Measurements from ENCODE around the gene PRKAG3.

PRKAG3 gene

DNA sequence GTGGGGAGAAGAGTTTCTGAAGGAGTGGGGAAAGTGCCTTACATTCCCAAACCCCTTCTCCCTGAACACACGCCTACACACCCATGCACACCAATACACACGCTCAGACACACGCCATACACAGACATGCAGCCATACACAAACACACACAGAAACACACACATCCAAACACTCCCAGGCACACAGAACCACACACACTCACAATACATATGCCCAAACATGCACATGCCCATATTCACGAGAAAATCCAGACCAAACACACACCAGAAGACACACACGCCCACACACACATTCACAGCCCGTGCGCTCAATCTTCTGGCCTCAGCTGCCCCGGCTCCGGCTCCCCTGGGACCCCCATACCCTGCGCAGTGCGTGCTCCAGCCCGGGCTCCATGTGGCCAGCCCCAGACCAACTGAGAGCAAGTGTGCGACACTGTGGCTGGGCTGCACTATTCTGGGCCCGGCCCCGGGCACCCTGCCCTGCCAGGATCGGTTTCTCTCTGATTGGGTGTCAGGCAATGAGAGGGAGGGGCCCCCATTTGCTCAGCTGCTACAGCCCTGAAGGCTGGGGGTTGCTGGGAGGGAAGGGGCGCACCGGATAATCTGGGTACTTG, at the start of gene PRKAG3:
PRKAG3 (minus strand) TSS at position 426 of the 613 bp plus-strand sequence.
- no peak for DNase-seq (ENCODE audit: insufficient read length, low spot score)
- no peak for FAIRE-seq

DNA sequence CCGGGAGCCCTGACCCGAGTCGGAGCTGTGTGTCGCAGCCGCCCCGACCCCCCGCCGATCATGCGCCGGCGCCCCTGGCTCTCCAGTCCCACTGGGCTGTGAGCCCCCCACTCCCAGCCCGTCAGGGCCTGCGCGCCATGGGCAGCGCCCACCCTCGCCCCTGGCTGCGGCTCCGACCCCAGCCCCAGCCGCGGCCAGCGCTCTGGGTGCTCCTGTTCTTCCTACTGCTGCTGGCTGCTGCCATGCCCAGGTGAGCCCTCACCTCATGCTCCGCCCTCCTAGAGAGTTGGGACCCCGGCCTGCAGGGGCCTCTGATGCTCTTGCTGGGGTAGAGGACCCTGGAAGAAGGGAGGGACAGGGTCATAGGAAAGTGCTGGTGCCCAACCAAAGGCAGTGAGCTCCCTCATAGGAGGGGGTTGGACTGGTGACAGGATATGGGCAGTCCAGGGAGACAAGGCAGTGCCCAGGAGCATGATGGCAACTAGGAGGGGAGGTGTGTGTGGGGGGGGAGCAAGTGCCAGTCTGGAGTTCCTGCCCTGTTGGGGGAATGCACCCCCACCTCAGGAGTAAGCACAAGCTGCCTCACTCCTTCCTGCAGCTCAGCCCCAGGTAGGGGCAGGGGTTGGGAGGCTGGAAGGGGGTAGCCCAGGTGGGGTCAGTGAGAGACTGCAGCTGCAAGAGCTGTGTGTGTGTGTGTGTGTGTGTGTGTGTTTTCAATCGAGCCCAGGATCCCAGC, 49.4 kb upstream of the PRKAG3 start:
- peak; percentile 42 for FAIRE-seq

DNA sequence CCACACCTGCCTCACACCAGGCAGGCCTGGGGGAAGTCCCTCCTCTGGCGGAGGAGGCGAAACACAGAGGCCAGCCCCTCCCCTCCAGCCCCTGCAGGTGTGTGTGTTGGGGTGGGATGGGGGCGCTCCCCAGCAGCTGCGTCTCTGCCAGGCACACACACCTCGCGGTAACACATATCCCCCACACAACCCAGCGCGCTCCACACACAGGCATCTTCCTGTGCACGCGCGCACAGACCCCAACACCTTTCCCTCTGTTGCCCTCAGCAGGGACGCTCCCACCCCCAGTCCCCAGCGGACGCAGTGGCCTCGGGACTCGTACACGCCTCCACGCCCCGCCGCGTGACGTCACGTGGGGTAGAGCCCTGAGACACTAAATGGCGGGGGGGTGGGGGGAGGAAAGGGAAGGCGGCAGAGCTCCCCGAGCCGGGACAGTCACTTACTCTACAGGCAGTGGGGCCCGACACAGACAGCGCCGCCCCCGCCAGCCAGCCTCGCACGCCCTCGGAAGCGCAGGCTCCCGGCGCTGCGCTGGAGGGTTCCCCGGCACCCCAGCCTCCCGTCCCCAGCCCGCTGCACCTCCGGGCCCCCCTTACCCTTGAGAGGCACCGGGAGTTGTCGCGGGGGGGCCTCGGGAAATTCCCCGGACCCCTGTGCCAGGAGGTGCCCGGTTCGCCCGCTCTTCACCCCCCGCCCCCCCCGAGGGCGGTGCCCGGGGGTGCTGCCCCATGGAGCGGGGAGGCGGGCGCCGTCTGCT, 48.7 kb upstream of the PRKAG3 start, which contains the start of gene WNT10A:
WNT10A (plus strand) TSS at position 751 of the 757 bp plus-strand sequence. CDS start 144 bp downstream, outside the sequence.
- DNase-seq (ENCODE audit: insufficient read length, low spot score) (peak; percentile 74), FAIRE-seq (peak; percentile 92)

More for the DNA sequence above, 49.4 kb upstream of the PRKAG3 start:
- no peak for DNase-seq (ENCODE audit: insufficient read length, low spot score)

DNA sequence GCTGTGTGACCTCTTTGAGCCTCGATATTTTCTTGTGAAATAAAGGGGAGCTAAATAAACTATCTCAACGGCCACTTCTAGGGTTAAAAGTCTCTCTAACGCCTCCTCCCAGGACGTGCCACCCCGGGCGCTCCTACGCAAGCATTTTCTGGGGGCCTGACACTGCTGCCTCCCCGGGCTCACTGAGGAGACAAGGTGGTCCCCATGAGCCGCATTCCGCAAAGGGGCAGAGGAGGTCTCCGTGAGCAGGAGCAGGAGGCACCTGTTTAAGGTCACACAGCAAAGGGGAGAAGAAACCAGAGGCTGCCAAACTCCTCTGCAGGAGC, 48.1 kb upstream of the PRKAG3 start:
- no peak for DNase-seq (ENCODE audit: insufficient read length, low spot score)
- FAIRE-seq, result no peak

DNA sequence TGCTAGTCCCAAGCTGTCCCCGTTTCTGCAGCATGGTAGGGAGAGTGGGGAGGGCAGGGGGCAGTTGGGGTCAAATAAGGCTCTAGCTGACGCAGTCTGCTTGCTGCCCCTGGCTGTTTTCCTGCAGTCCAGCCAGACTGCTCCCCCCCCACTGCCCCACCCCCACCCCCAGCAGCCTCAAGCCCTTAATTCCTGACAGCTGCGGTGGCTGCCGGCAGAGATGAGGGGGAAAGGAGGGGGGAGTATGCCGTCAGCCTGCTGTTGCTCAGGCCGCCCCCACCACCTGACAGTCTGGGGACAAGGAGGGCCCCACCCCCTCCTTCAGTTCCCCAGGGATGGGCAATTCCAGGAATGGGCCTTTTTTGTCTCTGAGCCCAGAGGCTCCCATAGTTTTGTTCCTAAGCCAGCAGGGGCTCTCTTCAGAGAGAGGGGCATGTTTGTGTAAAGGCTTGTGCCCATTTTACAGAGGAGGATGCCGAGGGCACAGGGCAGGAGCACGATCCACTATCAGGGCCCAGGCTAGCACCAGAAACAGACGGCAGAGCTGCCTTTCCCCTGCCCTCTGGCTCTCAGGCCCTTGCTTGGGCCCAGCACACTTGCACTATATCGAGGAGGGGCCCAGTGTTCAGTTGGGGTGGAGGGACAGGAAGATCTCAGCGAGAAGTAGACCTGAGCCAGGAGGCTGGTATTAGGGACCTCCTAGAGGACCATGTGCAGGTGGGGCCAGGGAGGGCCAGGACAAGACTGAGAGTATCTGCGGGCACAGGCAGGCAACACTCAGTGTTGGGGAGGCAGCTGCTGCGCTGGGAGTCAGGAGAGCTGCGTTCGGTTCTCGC, 47.5 kb upstream of the PRKAG3 start:
- DNase-seq (ENCODE audit: insufficient read length, low spot score), result no peak
- FAIRE-seq, result no peak

DNA sequence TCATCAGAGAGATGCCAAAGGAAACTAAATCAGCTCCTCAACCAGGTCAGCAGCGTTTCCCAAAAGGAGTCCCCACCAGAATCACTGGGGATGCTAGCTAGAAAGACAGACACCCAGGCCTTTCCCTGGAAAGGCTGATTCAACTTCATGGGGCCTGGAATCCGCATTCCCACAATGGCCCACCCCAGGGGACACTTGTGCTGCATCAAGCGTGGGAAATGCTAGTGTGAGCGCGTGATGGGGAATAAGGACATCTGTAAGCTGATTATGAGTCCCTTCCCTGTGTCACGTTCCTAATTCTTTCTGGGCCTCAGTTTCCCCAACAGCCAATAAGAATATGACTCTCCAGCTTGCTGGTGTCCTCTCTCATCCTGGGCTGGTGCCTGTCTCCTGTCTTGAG, 46.9 kb upstream of the PRKAG3 start:
- DNase-seq (ENCODE audit: insufficient read length, low spot score), result no peak
- no peak for FAIRE-seq

DNA sequence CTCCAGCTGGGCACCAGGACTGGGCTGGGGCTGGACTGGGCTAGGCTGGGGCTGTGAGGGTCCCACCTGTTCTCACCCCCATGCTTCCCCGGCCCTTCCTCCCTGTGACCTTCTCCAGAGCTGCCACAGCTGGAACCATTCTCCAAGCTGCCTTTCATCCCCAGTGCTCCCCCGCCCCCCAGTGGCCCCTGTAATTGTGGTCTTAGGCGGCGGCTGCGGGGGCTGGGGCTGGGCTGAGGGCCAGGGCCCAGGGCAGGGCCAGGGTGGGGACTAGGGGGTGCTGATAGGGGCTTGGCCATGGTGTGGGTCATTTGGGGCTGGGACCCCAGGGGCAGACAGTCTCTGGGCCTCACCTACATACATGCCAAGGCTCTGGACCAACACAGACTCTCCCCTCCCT, 46.3 kb upstream of the PRKAG3 start:
- no peak for FAIRE-seq

DNA sequence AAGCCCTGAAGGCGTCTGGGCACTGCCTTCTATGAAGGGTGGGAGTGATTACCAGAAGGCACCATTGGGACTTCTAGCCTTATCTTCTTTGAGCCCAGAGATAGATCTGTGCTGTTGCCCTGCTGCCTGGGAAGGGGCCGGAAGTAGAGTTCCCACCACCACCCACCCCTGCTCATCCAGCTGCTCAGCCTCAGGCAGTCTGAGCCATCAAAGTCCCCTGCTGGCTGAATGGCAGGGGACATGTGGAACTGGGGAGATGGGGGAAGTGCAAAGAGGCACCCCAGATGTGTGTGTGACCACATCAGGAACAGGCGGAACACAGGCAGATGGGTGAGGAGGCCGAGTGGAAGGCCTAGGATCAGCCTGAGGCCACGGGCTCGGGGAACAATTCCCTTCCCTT, 45.7 kb upstream of the PRKAG3 start:
- DNase-seq (ENCODE audit: insufficient read length, low spot score) (no peak), FAIRE-seq (no peak)

More for the DNA sequence above, 46.3 kb upstream of the PRKAG3 start:
- DNase-seq (ENCODE audit: insufficient read length, low spot score), result no peak

DNA sequence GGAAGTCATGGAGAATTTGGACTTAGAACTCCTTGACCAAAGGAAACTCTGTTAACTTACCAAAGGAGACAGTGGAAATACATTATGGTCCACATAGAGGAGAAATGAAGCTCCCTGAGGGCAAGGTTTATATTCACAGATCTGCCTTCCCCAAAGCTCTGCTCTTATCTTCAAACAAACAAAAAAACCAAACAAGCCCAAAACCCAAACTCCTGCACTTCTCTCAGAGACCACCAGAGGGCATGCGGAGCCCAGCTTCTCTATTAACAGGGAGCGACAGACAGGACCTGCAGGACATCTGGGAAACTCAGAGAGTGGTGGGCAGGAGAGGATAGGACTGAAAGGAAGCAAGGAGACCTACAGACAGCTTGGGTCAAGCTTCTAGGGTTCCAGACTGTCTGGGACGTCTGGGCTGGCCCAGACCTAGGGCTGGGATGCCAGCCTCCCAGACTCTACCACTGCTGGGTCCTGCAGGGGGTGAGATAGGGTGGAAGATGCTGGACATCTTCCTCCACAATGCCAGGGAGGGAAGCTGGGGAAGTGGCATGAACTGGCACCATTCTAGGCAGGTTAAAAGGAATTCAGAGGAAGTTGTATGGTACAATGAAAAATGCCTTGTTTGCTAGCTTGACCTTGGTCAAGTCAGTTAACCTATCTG, 45.1 kb upstream of the PRKAG3 start:
- FAIRE-seq, result peak; percentile 94

DNA sequence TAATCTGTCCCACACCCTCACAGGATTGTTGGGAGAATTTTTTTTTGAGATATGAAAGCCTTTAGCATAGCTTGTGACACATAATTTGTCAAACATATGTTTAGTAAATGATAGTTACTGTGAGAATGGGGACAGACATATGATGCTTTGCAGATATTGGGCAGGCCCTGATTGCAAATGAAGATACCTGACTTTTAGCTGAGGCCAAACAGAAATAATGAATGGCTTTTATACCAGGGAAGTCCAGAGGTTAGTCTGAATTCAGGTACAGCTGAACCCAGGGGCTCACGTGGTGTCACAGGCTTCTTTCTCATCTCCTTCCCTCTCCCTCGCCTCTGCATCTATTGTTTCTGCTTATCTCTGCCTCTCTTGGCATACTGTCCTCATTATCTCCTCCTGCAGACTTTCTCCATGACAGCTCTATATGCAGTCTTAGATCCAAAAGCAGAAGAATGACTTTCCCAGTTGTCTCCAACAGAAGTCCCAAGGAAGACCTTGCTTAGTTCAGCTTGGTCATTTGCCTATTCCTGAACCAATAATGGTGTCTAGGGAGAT, 44.2 kb upstream of the PRKAG3 start:
- no peak for FAIRE-seq

More for the DNA sequence above, 45.1 kb upstream of the PRKAG3 start:
- peak; percentile 65 for DNase-seq (ENCODE audit: insufficient read length, low spot score)

DNA sequence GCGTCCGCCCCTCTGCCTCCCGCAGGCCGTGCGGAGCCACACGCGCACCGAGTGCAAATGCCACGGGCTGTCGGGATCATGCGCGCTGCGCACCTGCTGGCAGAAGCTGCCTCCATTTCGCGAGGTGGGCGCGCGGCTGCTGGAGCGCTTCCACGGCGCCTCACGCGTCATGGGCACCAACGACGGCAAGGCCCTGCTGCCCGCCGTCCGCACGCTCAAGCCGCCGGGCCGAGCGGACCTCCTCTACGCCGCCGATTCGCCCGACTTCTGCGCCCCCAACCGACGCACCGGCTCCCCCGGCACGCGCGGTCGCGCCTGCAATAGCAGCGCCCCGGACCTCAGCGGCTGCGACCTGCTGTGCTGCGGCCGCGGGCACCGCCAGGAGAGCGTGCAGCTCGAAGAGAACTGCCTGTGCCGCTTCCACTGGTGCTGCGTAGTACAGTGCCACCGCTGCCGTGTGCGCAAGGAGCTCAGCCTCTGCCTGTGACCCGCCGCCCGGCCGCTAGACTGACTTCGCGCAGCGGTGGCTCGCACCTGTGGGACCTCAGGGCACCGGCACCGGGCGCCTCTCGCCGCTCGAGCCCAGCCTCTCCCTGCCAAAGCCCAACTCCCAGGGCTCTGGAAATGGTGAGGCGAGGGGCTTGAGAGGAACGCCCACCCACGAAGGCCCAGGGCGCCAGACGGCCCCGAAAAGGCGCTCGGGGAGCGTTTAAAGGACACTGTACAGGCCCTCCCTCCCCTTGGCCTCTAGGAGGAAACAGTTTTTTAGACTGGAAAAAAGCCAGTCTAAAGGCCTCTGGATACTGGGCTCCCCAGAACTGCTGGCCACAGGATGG, 42.0 kb upstream of the PRKAG3 start:
- no peak for FAIRE-seq
- DNase-seq (ENCODE audit: insufficient read length, low spot score), result no peak

More for the DNA sequence above, 44.2 kb upstream of the PRKAG3 start:
- no peak for DNase-seq (ENCODE audit: insufficient read length, low spot score)

DNA sequence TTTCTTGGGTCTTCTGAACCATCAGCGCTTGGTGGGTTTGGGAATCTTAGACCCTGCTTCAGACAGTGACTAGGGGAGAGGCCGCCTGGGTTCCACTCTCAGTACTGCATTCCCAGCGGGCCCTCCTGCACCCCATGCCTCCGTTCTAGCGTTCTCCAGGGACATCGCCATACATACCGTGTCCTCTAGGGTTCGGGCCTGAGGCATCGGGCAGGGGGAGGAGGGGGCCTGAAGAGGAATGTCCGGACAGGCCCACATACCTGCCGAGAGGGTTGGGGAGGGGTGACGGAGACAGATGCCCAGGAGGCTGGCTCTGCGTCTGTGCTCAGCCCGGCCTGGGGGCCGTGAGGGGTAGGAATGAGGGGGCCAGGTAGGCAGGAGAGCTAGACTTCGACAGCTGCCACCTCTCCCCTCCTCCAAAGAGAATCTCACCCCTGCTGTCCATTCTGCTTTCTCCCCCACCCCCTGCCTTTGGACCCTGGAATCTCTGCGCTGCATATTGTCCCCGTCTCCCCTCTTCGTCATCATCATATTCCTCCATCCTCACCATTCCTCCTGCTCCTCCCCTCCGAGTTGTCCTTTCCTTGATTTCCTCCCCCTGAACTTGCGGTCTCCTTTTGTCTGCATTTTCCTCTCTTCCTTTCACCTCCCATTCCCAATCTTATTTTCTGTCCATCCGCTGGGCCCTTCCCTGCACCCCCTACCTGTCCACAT, 41.2 kb upstream of the PRKAG3 start:
- DNase-seq (ENCODE audit: insufficient read length, low spot score) (no peak), FAIRE-seq (no peak)

DNA sequence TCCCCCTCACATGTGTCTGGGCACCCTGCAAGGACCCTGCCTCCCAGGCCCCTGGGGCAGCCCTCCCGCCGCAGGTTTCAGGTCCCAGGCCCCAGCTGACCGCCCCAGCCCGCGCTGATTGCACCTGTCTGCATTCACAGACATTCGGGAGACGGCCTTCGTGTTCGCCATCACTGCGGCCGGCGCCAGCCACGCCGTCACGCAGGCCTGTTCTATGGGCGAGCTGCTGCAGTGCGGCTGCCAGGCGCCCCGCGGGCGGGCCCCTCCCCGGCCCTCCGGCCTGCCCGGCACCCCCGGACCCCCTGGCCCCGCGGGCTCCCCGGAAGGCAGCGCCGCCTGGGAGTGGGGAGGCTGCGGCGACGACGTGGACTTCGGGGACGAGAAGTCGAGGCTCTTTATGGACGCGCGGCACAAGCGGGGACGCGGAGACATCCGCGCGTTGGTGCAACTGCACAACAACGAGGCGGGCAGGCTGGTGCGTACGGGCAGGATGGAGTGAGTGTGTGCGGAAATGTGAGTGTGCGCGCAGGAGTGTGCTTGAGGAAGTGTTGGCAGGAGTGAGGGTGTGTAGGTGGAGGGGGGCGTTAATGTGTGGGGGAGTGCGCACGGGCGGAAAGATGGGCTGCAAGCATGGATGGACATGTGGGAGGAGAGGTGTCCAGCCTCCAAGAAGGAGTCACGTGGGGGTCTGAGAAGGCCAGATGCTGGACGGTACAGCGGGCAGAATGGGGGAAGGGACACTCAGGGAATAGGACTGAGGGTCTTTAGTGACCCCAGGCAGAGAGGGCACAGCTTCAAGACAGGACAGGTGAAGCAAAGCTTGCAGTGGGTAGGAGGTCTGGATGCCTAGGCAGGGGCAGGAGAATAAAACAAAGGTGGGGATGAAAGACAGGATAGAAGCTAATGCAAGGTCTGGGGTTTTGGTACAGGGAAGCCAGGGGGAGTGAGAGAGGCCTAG, 40.0 kb upstream of the PRKAG3 start:
- no peak for DNase-seq (ENCODE audit: insufficient read length, low spot score)
- FAIRE-seq, result peak; percentile 49

DNA sequence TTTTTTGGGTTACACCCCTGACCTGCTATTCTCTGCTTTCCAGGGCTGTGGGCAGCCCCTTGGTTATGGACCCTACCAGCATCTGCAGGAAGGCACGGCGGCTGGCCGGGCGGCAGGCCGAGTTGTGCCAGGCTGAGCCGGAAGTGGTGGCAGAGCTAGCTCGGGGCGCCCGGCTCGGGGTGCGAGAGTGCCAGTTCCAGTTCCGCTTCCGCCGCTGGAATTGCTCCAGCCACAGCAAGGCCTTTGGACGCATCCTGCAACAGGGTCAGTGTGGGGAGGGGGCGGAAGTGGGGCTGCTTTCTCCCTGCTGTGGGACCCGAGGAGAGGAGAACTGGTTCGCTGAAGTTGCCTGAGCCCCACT, 39.4 kb upstream of the PRKAG3 start:
- no peak for DNase-seq (ENCODE audit: insufficient read length, low spot score)
- FAIRE-seq, result peak; percentile 44

DNA sequence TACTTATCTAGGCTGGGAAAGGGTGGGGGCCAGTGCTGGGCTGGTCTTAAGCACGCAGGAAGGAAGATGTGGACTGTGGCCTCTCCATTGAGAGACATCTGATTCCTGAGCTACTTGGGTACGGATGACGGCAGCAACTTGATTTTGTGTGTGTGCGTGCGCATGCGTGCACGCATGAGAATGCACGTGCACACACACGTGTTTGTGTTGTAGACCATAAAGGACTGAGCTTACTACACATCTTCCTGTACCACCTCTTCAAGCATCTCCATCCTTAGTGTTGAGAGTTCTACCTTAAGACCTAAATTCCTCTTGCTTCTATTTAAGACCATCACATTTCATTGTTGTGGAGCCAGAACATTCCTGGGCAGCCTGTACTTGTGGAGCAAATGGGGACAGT, 37.5 kb upstream of the PRKAG3 start:
- no peak for DNase-seq (ENCODE audit: insufficient read length, low spot score)
- no peak for FAIRE-seq

DNA sequence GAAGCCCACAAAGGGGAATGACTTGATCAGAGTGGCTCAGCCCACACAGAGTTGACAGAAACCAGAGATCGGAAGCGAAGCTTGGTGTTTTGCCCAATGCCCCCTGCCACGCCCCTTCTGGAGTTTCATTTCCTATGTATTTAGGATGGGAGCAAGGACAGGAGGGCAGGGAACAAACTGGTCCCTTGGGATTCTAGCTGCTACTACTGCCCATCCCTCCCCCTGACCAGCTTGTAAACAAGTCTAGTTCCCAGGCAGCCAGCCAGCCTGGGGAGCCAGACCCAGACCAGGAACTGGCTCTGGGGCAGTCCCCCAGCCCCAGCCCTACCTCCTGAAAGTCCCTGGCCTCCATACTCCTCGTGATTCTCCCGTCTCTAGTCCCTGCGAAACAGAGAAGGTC, 36.3 kb upstream of the PRKAG3 start:
- no peak for DNase-seq (ENCODE audit: insufficient read length, low spot score)
- FAIRE-seq, result no peak

DNA sequence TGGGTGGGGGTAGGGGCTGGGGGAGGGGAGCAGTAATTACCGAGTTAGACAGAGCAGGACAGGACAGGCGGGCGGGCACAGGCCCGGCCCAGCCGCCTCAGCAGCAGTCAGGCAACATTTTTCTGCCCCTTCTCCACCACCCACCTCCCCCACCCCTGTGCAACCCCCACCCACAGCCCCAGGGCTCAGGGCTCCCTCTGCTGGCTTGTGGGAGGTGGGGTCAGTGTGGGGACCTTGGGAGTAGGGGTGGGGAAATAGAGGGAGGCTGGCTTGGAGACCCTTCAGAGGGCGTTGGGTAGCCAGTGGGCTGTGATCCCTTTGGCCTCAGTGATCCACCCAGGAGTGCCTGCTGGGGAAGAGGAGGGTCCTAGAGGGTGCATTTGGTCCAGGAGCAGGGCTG, 34.4 kb upstream of the PRKAG3 start:
- no peak for FAIRE-seq

More for the DNA sequence above, 34.4 kb upstream of the PRKAG3 start:
- DNase-seq (ENCODE audit: insufficient read length, low spot score), result no peak

Measured in GM19239 (cell line).